Measurements from ENCODE around the gene NTRK2. TPM values are rescaled to one million over a fixed set of nuclear protein-coding genes. Genes with fewer than 3 reads are reported as not detected.

The NTRK2 gene
- total RNA-seq, 1 donor from 2014 or later, result 9.8 TPM

GRCh38 chr9:84817038-84817437 is 147.5 kb downstream of the NTRK2 start:
- no peak for DNase-seq (ENCODE audit: low read depth)

- peak; percentile 32 for DNase-seq (ENCODE audit: low read depth)
Observed at GRCh38 chr9:84818791-84819190, 149.3 kb downstream of the NTRK2 start.

GRCh38 chr9:84819491-84819991 is 150.0 kb downstream of the NTRK2 start:
- no peak for DNase-seq (ENCODE audit: low read depth)

- DNase-seq (ENCODE audit: low read depth), result no peak
Observed at GRCh38 chr9:84821431-84821830, 151.9 kb downstream of the NTRK2 start.

- no peak for DNase-seq (ENCODE audit: low read depth)
Observed at GRCh38 chr9:84822589-84823233, 153.2 kb downstream of the NTRK2 start.

GRCh38 chr9:84823421-84824271 is 154.1 kb downstream of the NTRK2 start:
- peak; percentile 26 for DNase-seq (ENCODE audit: low read depth)

- DNase-seq (ENCODE audit: low read depth), result no peak
Observed at GRCh38 chr9:84827216-84827765, 157.8 kb downstream of the NTRK2 start.

GRCh38 chr9:84828046-84828445 is 158.5 kb downstream of the NTRK2 start:
- DNase-seq (ENCODE audit: low read depth), result no peak

- DNase-seq (ENCODE audit: low read depth), result no peak
Observed at GRCh38 chr9:84829471-84829870, 159.9 kb downstream of the NTRK2 start.

- DNase-seq (ENCODE audit: low read depth), result no peak
Observed at GRCh38 chr9:84829997-84830696, 160.6 kb downstream of the NTRK2 start.

- no peak for DNase-seq (ENCODE audit: low read depth)
Observed at GRCh38 chr9:84831377-84831776, 161.8 kb downstream of the NTRK2 start.

- no peak for DNase-seq (ENCODE audit: low read depth)
Observed at GRCh38 chr9:84832453-84832852, 162.9 kb downstream of the NTRK2 start.

GRCh38 chr9:84834426-84834825 is 164.9 kb downstream of the NTRK2 start:
- DNase-seq (ENCODE audit: low read depth), result no peak

- DNase-seq (ENCODE audit: low read depth), result no peak
Observed at GRCh38 chr9:84835745-84836144, 166.2 kb downstream of the NTRK2 start.

GRCh38 chr9:84838879-84839278 is 169.3 kb downstream of the NTRK2 start:
- no peak for DNase-seq (ENCODE audit: low read depth)

- peak; percentile 79 for DNase-seq (ENCODE audit: low read depth)
Observed at GRCh38 chr9:84839541-84839940, 170.0 kb downstream of the NTRK2 start.

- DNase-seq (ENCODE audit: low read depth), result no peak
Observed at GRCh38 chr9:84841931-84842330, 172.4 kb downstream of the NTRK2 start.

GRCh38 chr9:84843175-84843824 is 173.8 kb downstream of the NTRK2 start:
- no peak for DNase-seq (ENCODE audit: low read depth)

GRCh38 chr9:84845956-84846900 is 176.7 kb downstream of the NTRK2 start:
- peak; percentile 84 for DNase-seq (ENCODE audit: low read depth)

- DNase-seq (ENCODE audit: low read depth), result no peak
Observed at GRCh38 chr9:84846906-84847305, 177.4 kb downstream of the NTRK2 start.
